ENCODE measurements around the gene ZGRF1.

The ZGRF1 gene

GRCh38 chr4:112546476-112546875, 90.2 kb downstream of the ZGRF1 start:
- H3K27ac ChIP-seq, result no peak overlapping the region
- intact Hi-C loops (cut with DNase I; ENCODE audit: low total_unique reads), result no loop called here
- H3K27me3 ChIP-seq, result no peaks in the 10 kb centered on the region
- no peaks in the 10 kb centered on the region for H3K36me3 ChIP-seq
- H3K9me3 ChIP-seq, result no peaks in the 10 kb centered on the region
- TF ChIP-seq CTCF (IDR thresholded peaks at IDR 0.05), result no peak
- no peaks in the 10 kb centered on the region for H3K4me1 ChIP-seq
- H3K4me3 ChIP-seq, result no peak overlapping the region
- DNase-seq, result no peak

GRCh38 chr4:112545346-112545745, 91.4 kb downstream of the ZGRF1 start:
- intact Hi-C loops (cut with DNase I; ENCODE audit: low total_unique reads), result no loop called here
- H3K4me3 ChIP-seq, result no peak overlapping the region
- no peaks in the 10 kb centered on the region for H3K9me3 ChIP-seq
- H3K27ac ChIP-seq, result no peak overlapping the region
- H3K4me1 ChIP-seq, result no peaks in the 10 kb centered on the region
- H3K36me3 ChIP-seq, result no peaks in the 10 kb centered on the region
- DNase-seq, result no peak
- no peaks in the 10 kb centered on the region for H3K27me3 ChIP-seq
- TF ChIP-seq CTCF (IDR thresholded peaks at IDR 0.05), result no peak

- H3K27ac ChIP-seq, result no peak overlapping the region
- no peak for DNase-seq
- intact Hi-C loops (cut with DNase I; ENCODE audit: low total_unique reads), result no loop called here
- no peak for TF ChIP-seq CTCF (IDR thresholded peaks at IDR 0.05)
- no peak overlapping the region for H3K4me3 ChIP-seq
- no peaks in the 10 kb centered on the region for H3K4me1 ChIP-seq
- no peaks in the 10 kb centered on the region for H3K9me3 ChIP-seq
- H3K36me3 ChIP-seq, result no peaks in the 10 kb centered on the region
- no peaks in the 10 kb centered on the region for H3K27me3 ChIP-seq
Observed at GRCh38 chr4:112540695-112541094, 96.0 kb downstream of the ZGRF1 start.

GRCh38 chr4:112536123-112536522, 100.6 kb downstream of the ZGRF1 start:
- no peak overlapping the region for H3K27ac ChIP-seq
- H3K36me3 ChIP-seq, result no peaks in the 10 kb centered on the region
- no peak overlapping the region for H3K4me3 ChIP-seq
- H3K9me3 ChIP-seq, result no peaks in the 10 kb centered on the region
- H3K27me3 ChIP-seq, result no peaks in the 10 kb centered on the region
- TF ChIP-seq CTCF (IDR thresholded peaks at IDR 0.05), result no peak
- DNase-seq, result no peak
- H3K4me1 ChIP-seq, result no peaks in the 10 kb centered on the region
- intact Hi-C loops (cut with DNase I; ENCODE audit: low total_unique reads), result no loop called here

- no peaks in the 10 kb centered on the region for H3K9me3 ChIP-seq
- no peak overlapping the region for H3K27ac ChIP-seq
- no peaks in the 10 kb centered on the region for H3K4me1 ChIP-seq
- no peaks in the 10 kb centered on the region for H3K36me3 ChIP-seq
- peaks cover 0 to 3% of the 10 kb centered on the region in 2 donors for H3K27me3 ChIP-seq
- TF ChIP-seq CTCF (IDR thresholded peaks at IDR 0.05), result no peak
- intact Hi-C loops (cut with DNase I; ENCODE audit: low total_unique reads), result no loop called here
- DNase-seq, result no peak
- no peak overlapping the region for H3K4me3 ChIP-seq
Observed at GRCh38 chr4:112532267-112532666, 104.4 kb downstream of the ZGRF1 start.

- no peak overlapping the region for H3K27ac ChIP-seq
- no peaks in the 10 kb centered on the region for H3K4me1 ChIP-seq
- TF ChIP-seq CTCF (IDR thresholded peaks at IDR 0.05), result no peak
- no peak overlapping the region for H3K4me3 ChIP-seq
- DNase-seq, result no peak
- H3K27me3 ChIP-seq, result peaks cover 0 to 3% of the 10 kb centered on the region in 2 donors
- no peaks in the 10 kb centered on the region for H3K36me3 ChIP-seq
- no peaks in the 10 kb centered on the region for H3K9me3 ChIP-seq
- intact Hi-C loops (cut with DNase I; ENCODE audit: low total_unique reads), result no loop called here
Observed at GRCh38 chr4:112531146-112531545, 105.6 kb downstream of the ZGRF1 start.
